Breast epithelium (tissue), 3 donors: Measurements from ENCODE around the gene MMP25.

Experiments used
- CTCF ChIP-seq, 3 donors: fragments of 450-650 bp; IDR thresholded peaks; one replicate each; pipeline ENCODE4 v1.5.1; 2016 to 2017; ENCODE audit warnings: antibody characterized with exemption in 3 of 3, mild to moderate bottlenecking in 3 of 3, moderate library complexity in 3 of 3
- POLR2AphosphoS5 ChIP-seq, 3 donors: sonication (generic); formaldehyde crosslinking; IDR thresholded peaks; one replicate each; pipeline ENCODE4 v1.6.1; 2017; ENCODE audit warnings: antibody characterized with exemption in 3 of 3

- TF ChIP-seq CTCF (IDR thresholded peaks at IDR 0.05) (no peak), POLR2AphosphoS5 (IDR thresholded peaks at IDR 0.05) (no peak)
Measured at GRCh38 chr16:3013998-3014690, 32.2 kb upstream of the MMP25 start.
